GM18870 (cell line): ENCODE results near the gene ZNF766.
"Not testable (repeated sequence)": the region's sequence is repeated elsewhere in the genome, so short reads cannot be mapped to it uniquely, and the experiment has no call there.

Experiments used
- ATAC-seq: cut with Tn5 transposase; IDR thresholded peaks from one replicate; pipeline ENCODE4 v1.9.1; 2021; ENCODE audit warnings: moderate library complexity; ENCODE audit not compliant: unreplicated experiment

The ZNF766 gene

GRCh38 chr19:52269338-52270261 lies at the start of gene ZNF766:
Gene ZNF766, plus strand, starts transcription at chr19:52269587. Its CDS starts 27 bp downstream, at chr19:52269614.
- ATAC-seq: peak; percentile 73

- no peak for ATAC-seq
These were observed 49.8 kb upstream of the ZNF766 start for GRCh38 chr19:52219611-52220010.

GRCh38 chr19:52221031-52221430 lies 48.4 kb upstream of the ZNF766 start:
- ATAC-seq: no peak

GRCh38 chr19:52221831-52222375 lies 47.5 kb upstream of the ZNF766 start:
- ATAC-seq: no peak

- no peak for ATAC-seq
These were observed 45.2 kb upstream of the ZNF766 start for GRCh38 chr19:52224211-52224610.

GRCh38 chr19:52226652-52227051 lies 42.7 kb upstream of the ZNF766 start:
- no peak for ATAC-seq

- no peak for ATAC-seq
These were observed 42.0 kb upstream of the ZNF766 start for GRCh38 chr19:52227196-52227940.

- ATAC-seq: no peak
These were observed 41.4 kb upstream of the ZNF766 start for GRCh38 chr19:52227980-52228379.

- ATAC-seq: no peak
These were observed 39.9 kb upstream of the ZNF766 start for GRCh38 chr19:52229524-52229923.

GRCh38 chr19:52230685-52231084 lies 38.7 kb upstream of the ZNF766 start:
- no peak for ATAC-seq

- ATAC-seq: no peak
These were observed 38.1 kb upstream of the ZNF766 start for GRCh38 chr19:52231154-52231910.

- ATAC-seq: no peak
These were observed 35.0 kb upstream of the ZNF766 start for GRCh38 chr19:52234406-52234805.

GRCh38 chr19:52237197-52237596 lies 32.2 kb upstream of the ZNF766 start:
- no peak for ATAC-seq

GRCh38 chr19:52237771-52238400 lies 31.5 kb upstream of the ZNF766 start:
- no peak for ATAC-seq

GRCh38 chr19:52244021-52244420 lies 25.4 kb upstream of the ZNF766 start:
- no peak for ATAC-seq

GRCh38 chr19:52248241-52248640 lies 21.1 kb upstream of the ZNF766 start:
- no peak for ATAC-seq

GRCh38 chr19:52258426-52258825 lies 11.0 kb upstream of the ZNF766 start:
- ATAC-seq: no peak

- ATAC-seq: not testable (repeated sequence)
These were observed 3.8 kb upstream of the ZNF766 start for GRCh38 chr19:52265556-52265955.

- no peak for ATAC-seq
These were observed 989 bp downstream of the ZNF766 start for GRCh38 chr19:52270266-52270885.

GRCh38 chr19:52273301-52273700 lies 3.9 kb downstream of the ZNF766 start:
- ATAC-seq: no peak
